ENCODE results near the gene CDK3.
"Not testable (repeated sequence)": the region's sequence is repeated elsewhere in the genome, so short reads cannot be mapped to it uniquely, and the experiment has no call there.

Gene CDK3

GRCh38 chr17:76017481-76018339, 17.1 kb downstream of the CDK3 start:
- DNase-seq, result no peak

- DNase-seq, result no peak
These were observed 17.7 kb downstream of the CDK3 start for GRCh38 chr17:76018340-76018680.

- no peak for DNase-seq
These were observed 18.1 kb downstream of the CDK3 start for GRCh38 chr17:76018801-76019200.

GRCh38 chr17:76019833-76020467, 19.3 kb downstream of the CDK3 start:
- no peak for DNase-seq

GRCh38 chr17:76022285-76022684, 21.6 kb downstream of the CDK3 start:
- no peak for DNase-seq

- no peak for DNase-seq
These were observed 22.6 kb downstream of the CDK3 start for GRCh38 chr17:76022973-76023899.

- no peak for DNase-seq
These were observed 23.2 kb downstream of the CDK3 start for GRCh38 chr17:76023900-76024237.

- DNase-seq, result no peak
These were observed 23.7 kb downstream of the CDK3 start for GRCh38 chr17:76024353-76024752.

GRCh38 chr17:76025294-76025693, 24.6 kb downstream of the CDK3 start:
- DNase-seq, result no peak

- DNase-seq, result no peak
These were observed 26.1 kb downstream of the CDK3 start for GRCh38 chr17:76026714-76027158.

- DNase-seq, result no peak
These were observed 26.6 kb downstream of the CDK3 start, which contains the start of gene EVPL for GRCh38 chr17:76027159-76027839. Gene EVPL, minus strand, starts transcription at chr17:76027306. Its CDS starts 108 bp downstream, at chr17:76027198.

GRCh38 chr17:76032073-76032779, 31.6 kb downstream of the CDK3 start:
- DNase-seq, result no peak

GRCh38 chr17:76032780-76033108, 32.1 kb downstream of the CDK3 start:
- no peak for DNase-seq

GRCh38 chr17:76033139-76033538, 32.5 kb downstream of the CDK3 start:
- DNase-seq, result no peak

- no peak for DNase-seq
These were observed 34.0 kb downstream of the CDK3 start for GRCh38 chr17:76034428-76035350.

GRCh38 chr17:76036497-76037261, 36.0 kb downstream of the CDK3 start:
- no peak for DNase-seq

GRCh38 chr17:76038050-76038449, 37.4 kb downstream of the CDK3 start:
- no peak for DNase-seq

- no peak for DNase-seq
These were observed 38.5 kb downstream of the CDK3 start for GRCh38 chr17:76039121-76039520.

GRCh38 chr17:76040376-76040775, 39.7 kb downstream of the CDK3 start:
- DNase-seq, result no peak

GRCh38 chr17:76042868-76043267, 42.2 kb downstream of the CDK3 start:
- DNase-seq, result not testable (repeated sequence)
